Erythroblast (primary cell): ENCODE measurements around the gene HRH3.

ENCODE experiments used
- GATA1 ChIP-seq: IDR thresholded peaks from 2 replicates; pipeline ENCODE4 v1.6.1; 2011; ENCODE audit warnings: low read depth, mild to moderate bottlenecking, control low read depth, low read length, moderate library complexity
- POLR2A ChIP-seq: IDR thresholded peaks from 2 replicates; pipeline ENCODE4 v1.6.1; 2011; ENCODE audit warnings: mild to moderate bottlenecking, low read length

- TF ChIP-seq POLR2A: no peak
- TF ChIP-seq GATA1: no peak
Measured at GRCh38 chr20:62243106-62243505, 23.0 kb upstream of the HRH3 start.
